ENCODE data around the gene CD1B.
"Not testable (repeated sequence)": the region's sequence is repeated elsewhere in the genome, so short reads cannot be mapped to it uniquely, and the experiment has no call there.

CD1B gene

DNA sequence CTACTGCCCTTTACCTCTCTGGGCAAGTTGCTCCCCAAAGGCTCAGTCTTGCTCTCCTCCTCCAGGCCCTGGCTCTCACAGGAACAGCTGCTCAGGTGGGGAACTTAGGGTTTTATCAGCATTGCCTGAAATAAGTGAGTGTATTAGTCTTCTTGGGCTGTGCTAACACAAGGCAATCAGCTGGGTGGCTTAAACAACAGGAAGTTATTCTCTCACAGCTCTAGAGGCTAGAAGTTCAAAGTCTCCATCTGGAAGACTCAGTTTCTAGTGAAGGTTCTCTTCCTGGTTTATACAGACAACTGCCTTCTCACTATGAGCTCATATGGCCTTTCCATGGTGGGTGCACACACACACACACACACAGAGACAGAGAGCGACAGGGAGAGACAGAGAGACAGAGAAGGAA lies 44.4 kb downstream of the CD1B start:
- DNase-seq (ENCODE audit: insufficient read length, low spot score) (no peak), FAIRE-seq (peak; percentile 72)
- no peak for TF ChIP-seq TAF1 (IDR thresholded peaks at IDR 0.05; ENCODE audit: low read depth, low read length)
- TF ChIP-seq POU2F2 (IDR thresholded peaks at IDR 0.05; ENCODE audit: low read depth, low read length) = no peak
- no peak for TF ChIP-seq POLR2A (IDR thresholded peaks at IDR 0.05; ENCODE audit: low read depth, low read length)
- TF ChIP-seq POLR2AphosphoS5 (IDR thresholded peaks at IDR 0.05; ENCODE audit: low read depth, low read length) = no peak
- TF ChIP-seq SPI1 (IDR thresholded peaks at IDR 0.05; ENCODE audit: low read depth, low read length) = no peak
- TF ChIP-seq PAX5 (IDR thresholded peaks at IDR 0.05; ENCODE audit: insufficient read depth, low read length, severe bottlenecking) = no peak

DNA sequence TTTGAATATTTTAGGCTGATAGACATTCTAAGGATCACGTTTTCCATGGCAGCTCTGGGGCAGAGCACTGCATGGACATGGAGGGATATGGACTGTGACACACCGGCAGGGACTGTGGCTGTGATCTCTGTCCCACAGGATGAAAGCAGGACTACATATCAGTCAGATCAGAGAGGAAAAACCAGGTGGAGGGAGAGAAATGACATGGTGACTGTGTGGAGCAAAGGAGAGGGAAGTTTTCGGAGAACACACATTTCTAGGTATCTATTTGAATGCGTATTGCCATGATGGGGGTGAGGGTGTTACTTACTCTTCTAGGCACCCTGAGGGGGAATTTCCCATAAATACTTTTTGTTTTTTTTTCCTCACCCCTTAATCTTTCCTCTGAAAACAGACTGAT lies 44.8 kb downstream of the CD1B start:
- DNase-seq (ENCODE audit: insufficient read length, low spot score) (no peak), FAIRE-seq (peak; percentile 69)
- TF ChIP-seq SPI1 (IDR thresholded peaks at IDR 0.05; ENCODE audit: low read depth, low read length) (no peak), PAX5 (IDR thresholded peaks at IDR 0.05; ENCODE audit: insufficient read depth, low read length, severe bottlenecking) (no peak), POU2F2 (IDR thresholded peaks at IDR 0.05; ENCODE audit: low read depth, low read length) (no peak), TAF1 (IDR thresholded peaks at IDR 0.05; ENCODE audit: low read depth, low read length) (no peak), POLR2A (IDR thresholded peaks at IDR 0.05; ENCODE audit: low read depth, low read length) (no peak), POLR2AphosphoS5 (IDR thresholded peaks at IDR 0.05; ENCODE audit: low read depth, low read length) (no peak)

DNA sequence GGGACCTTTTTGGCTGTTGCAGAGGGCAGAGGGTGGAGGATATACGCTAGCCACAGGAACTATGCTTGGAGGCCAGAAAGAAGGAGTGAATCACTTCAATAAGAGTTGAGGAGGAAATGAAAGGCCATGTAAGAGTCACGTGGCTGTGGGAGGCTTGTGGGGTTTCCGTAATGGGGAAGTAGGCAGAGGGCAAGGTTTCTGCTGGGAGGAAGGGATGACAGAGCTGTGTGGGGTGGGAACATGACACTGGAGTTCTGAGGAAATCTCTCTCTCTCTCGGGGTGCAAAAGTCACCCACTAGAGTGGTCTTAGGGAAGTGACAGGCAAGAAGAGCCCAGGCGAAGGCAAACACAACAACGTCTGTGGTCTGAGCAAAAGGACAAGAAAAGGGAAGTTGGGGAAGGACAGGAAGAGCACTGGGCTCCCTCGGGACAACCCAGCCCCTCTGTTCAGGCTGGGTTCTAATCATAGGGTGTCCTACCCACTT lies 45.5 kb downstream of the CD1B start:
- FAIRE-seq (peak; percentile 93), DNase-seq (ENCODE audit: insufficient read length, low spot score) (no peak)
- peak; percentile 85 for TF ChIP-seq SPI1 (IDR thresholded peaks at IDR 0.05; ENCODE audit: low read depth, low read length)
- peak; percentile 78; the same call in 1 of the 2 replicates for TF ChIP-seq POU2F2 (IDR thresholded peaks at IDR 0.05; ENCODE audit: low read depth, low read length)
- TF ChIP-seq TAF1 (IDR thresholded peaks at IDR 0.05; ENCODE audit: low read depth, low read length) = no peak
- peak; percentile 89 for TF ChIP-seq PAX5 (IDR thresholded peaks at IDR 0.05; ENCODE audit: insufficient read depth, low read length, severe bottlenecking)
- TF ChIP-seq POLR2A (IDR thresholded peaks at IDR 0.05; ENCODE audit: low read depth, low read length) = no peak
- TF ChIP-seq POLR2AphosphoS5 (IDR thresholded peaks at IDR 0.05; ENCODE audit: low read depth, low read length) = peak; percentile 48; the same call in 1 of the 2 replicates

DNA sequence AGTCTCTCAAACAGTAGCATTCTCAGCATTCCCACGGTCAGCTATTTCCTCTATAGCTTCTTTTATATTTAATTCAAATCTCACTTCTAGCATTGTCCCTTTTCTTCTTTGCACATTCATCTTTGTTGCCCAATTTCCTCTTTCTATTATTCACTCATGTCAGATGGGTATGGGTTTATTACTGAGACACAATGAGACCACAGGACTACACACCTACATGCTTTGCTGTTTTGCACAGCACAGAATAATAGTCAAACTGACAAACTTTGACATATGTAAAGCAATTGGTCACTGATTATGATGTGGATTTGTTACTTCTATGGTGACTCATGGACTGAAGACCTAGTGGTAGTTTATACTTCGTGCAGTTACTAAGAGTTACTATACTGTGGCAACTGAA lies 47.4 kb downstream of the CD1B start:
- DNase-seq (ENCODE audit: insufficient read length, low spot score) (no peak), FAIRE-seq (peak; percentile 91)
- TF ChIP-seq TAF1 (IDR thresholded peaks at IDR 0.05; ENCODE audit: low read depth, low read length) = no peak
- TF ChIP-seq POLR2AphosphoS5 (IDR thresholded peaks at IDR 0.05; ENCODE audit: low read depth, low read length) = no peak
- TF ChIP-seq PAX5 (IDR thresholded peaks at IDR 0.05; ENCODE audit: insufficient read depth, low read length, severe bottlenecking) = no peak
- no peak; the same call in 1 of the 2 replicates for TF ChIP-seq SPI1 (IDR thresholded peaks at IDR 0.05; ENCODE audit: low read depth, low read length)
- TF ChIP-seq POU2F2 (IDR thresholded peaks at IDR 0.05; ENCODE audit: low read depth, low read length) = no peak
- TF ChIP-seq POLR2A (IDR thresholded peaks at IDR 0.05; ENCODE audit: low read depth, low read length) = no peak

DNA sequence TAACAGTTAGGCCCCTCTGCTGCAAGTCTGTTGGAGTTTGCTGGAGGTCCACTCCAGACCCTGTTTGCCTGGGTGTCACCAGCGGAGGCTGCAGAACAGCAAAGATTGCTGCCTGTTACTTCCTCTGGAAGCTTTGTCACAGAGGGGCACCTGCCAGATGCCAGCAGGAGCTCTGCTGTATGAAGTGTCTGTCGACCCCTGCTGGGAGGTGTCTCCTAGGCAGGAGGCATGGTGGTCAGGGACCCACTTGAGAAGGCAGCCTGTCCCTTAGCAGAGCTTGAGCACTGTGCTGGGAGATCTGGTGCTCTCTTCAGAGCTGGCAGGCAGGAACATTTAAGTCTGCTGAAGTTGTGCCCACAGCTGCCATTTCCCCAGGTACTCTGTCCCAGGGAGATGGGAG lies 48.9 kb downstream of the CD1B start:
- not testable (repeated sequence) for FAIRE-seq; DNase-seq (ENCODE audit: insufficient read length, low spot score)
